Tibial artery (tissue), 4 donors: ENCODE measurements around the gene NABP1.

Source experiments
- DNase-seq, 2 donors: peaks; one replicate each; pipeline ENCODE4 v3.0.0-alpha.2; 2019
- H3K27ac ChIP-seq, 2 donors: fragments of 200-600 bp; sonication (generic) in 1 of 2; 1 replicate in 1 of 2; 2 replicates in 1 of 2; pipeline ENCODE4 v1.5.1; 2018 to 2019; ENCODE audit warnings: mild to moderate bottlenecking in 1 of 2
- H3K27me3 ChIP-seq, 2 donors: fragments of 200-600 bp; sonication (generic) in 1 of 2; one replicate each; pipeline versions ENCODE4 v1.5.1 to v1.6.0; 2016 to 2019
- H3K36me3 ChIP-seq, 3 donors: fragments of 200-600 bp; sonication (generic) in 2 of 3; one replicate each; pipeline ENCODE4 v1.5.1; 2016 to 2019; ENCODE audit warnings: mild to moderate bottlenecking in 2 of 3
- H3K4me1 ChIP-seq, 4 donors: fragments of 200-600 bp; sonication (generic) in 2 of 4; 1 replicate in 3 of 4; 2 replicates in 1 of 4; pipeline ENCODE4 v1.5.1; 2016 to 2019
- H3K4me3 ChIP-seq, 2 donors: fragments of 200-600 bp; sonication (generic) in 1 of 2; 1 replicate in 1 of 2; 2 replicates in 1 of 2; pipeline ENCODE4 v1.5.1; 2018 to 2019; ENCODE audit warnings: mild to moderate bottlenecking in 2 of 2
- H3K9me3 ChIP-seq, 3 donors: fragments of 200-600 bp; sonication (generic) in 1 of 3; one replicate each; pipeline ENCODE4 v1.5.1; 2016 to 2019
- CTCF ChIP-seq, 2 experiments: fragments of 200-600 bp in 1 of 2; fragments of 450-650 bp in 1 of 2; IDR thresholded peaks; one replicate each; pipeline ENCODE4 v1.5.1; 2017 to 2019; ENCODE audit warnings: antibody characterized with exemption in 2 of 2, mild to moderate bottlenecking in 1 of 2, moderate library complexity in 1 of 2
- intact Hi-C: fragments of 100-400 bp; cut with DNase I; formaldehyde crosslinking; loops from one replicate; pipeline ENCODE4 v1.15.0; 2023; ENCODE audit warnings: low total_unique reads

Gene NABP1

GRCh38 chr2:191670076-191670475 lies 7.9 kb upstream of the NABP1 start:
- H3K36me3 ChIP-seq = no peaks in the 10 kb centered on the region
- DNase-seq = no peak
- no peaks in the 10 kb centered on the region for H3K4me1 ChIP-seq
- intact Hi-C loops = no loop called here
- H3K9me3 ChIP-seq = no peaks in the 10 kb centered on the region
- H3K27me3 ChIP-seq = no peaks in the 10 kb centered on the region
- no peak overlapping the region for H3K4me3 ChIP-seq
- no peak for TF ChIP-seq CTCF (IDR thresholded peaks at IDR 0.05)
- no peak overlapping the region for H3K27ac ChIP-seq

- H3K27me3 ChIP-seq = no peaks in the 10 kb centered on the region
- no peak overlapping the region for H3K4me3 ChIP-seq
- DNase-seq = no peak
- H3K9me3 ChIP-seq = no peaks in the 10 kb centered on the region
- H3K4me1 ChIP-seq = no peaks in the 10 kb centered on the region
- intact Hi-C loops = no loop called here
- no peak overlapping the region for H3K27ac ChIP-seq
- TF ChIP-seq CTCF (IDR thresholded peaks at IDR 0.05) = no peak
- H3K36me3 ChIP-seq = no peaks in the 10 kb centered on the region
Measured at GRCh38 chr2:191670787-191671186, 7.1 kb upstream of the NABP1 start.

GRCh38 chr2:191675807-191676721 lies 1.9 kb upstream of the NABP1 start:
- Histone ChIP-seq H3K27ac (peak overlapping the region; percentile 94 to 95), H3K27me3 (no peaks in the 10 kb centered on the region), H3K9me3 (no peaks in the 10 kb centered on the region), H3K4me1 (peaks cover 0 to 35% (median 7%) of the 10 kb centered on the region in 4 donors), H3K36me3 (no peaks in the 10 kb centered on the region), H3K4me3 (no peak overlapping the region)
- DNase-seq = peak; percentile 64 to 69
- no peak for TF ChIP-seq CTCF (IDR thresholded peaks at IDR 0.05)
- intact Hi-C loops = no loop called here

- peak overlapping the region; percentile 94 to 95 for H3K27ac ChIP-seq
- TF ChIP-seq CTCF (IDR thresholded peaks at IDR 0.05) = no peak
- peak overlapping the region; percentile 63 to 70 for H3K4me3 ChIP-seq
- H3K36me3 ChIP-seq = no peaks in the 10 kb centered on the region
- intact Hi-C loops = no loop called here
- H3K9me3 ChIP-seq = no peaks in the 10 kb centered on the region
- peak in 1 of 2 donors; percentile 59 for DNase-seq
- peaks cover 0 to 39% (median 8%) of the 10 kb centered on the region in 4 donors for H3K4me1 ChIP-seq
- no peaks in the 10 kb centered on the region for H3K27me3 ChIP-seq
Measured at GRCh38 chr2:191676790-191677645, 918 bp upstream of the NABP1 start.

GRCh38 chr2:191678437-191679100 lies 633 bp downstream of the NABP1 start:
- Histone ChIP-seq H3K4me3 (peak overlapping the region; percentile 63 to 70), H3K27ac (peak overlapping the region; percentile 94 to 95), H3K4me1 (peaks cover 0 to 39% (median 8%) of the 10 kb centered on the region in 4 donors), H3K9me3 (no peaks in the 10 kb centered on the region), H3K27me3 (no peaks in the 10 kb centered on the region), H3K36me3 (peaks cover 0 to 7% (median 5%) of the 10 kb centered on the region in 3 donors)
- peak; percentile 52 to 80 for DNase-seq
- intact Hi-C loops = no loop called here
- TF ChIP-seq CTCF (IDR thresholded peaks at IDR 0.05) = peak in 1 of 2 experiments; percentile 5
